GM12878 (cell line): Measurements from ENCODE around the gene DISC1. TPM values are rescaled to one million over a fixed set of nuclear protein-coding genes. Genes with fewer than 3 reads are reported as not detected.

Experiments
- ATAC-seq: fragments of 200-7000 bp; cut with Tn5 transposase; 3 replicates; pipeline ENCODE4 v1.9.1; 2020; ENCODE audit warnings: mild to moderate bottlenecking, moderate library complexity
- BruUV-seq: library from RNA; stranded (reverse); fragments of 400-500 nt; replicated peaks from 2 replicates; lab custom pipeline; 2021; lab: Mats Ljungman, UMichigan
- CTCF ChIA-PET: fragments of 300-600 bp; sonication (Branson Sonifier 250); formaldehyde crosslinking; extraction: SDS; loops from one replicate; lab custom pipeline; 2021; ENCODE audit warnings: inconsistent platforms; lab: Yijun Ruan, JAX
- POLR2A ChIA-PET: fragments of 350-600 bp; formaldehyde crosslinking; extraction: SDS; loops from one replicate; lab custom pipeline; 2021; ENCODE audit warnings: inconsistent platforms; lab: Charles Lee
- RAD21 ChIA-PET: fragments of 300-600 bp; sonication (Branson Sonifier 250); formaldehyde crosslinking; loops from one replicate; lab custom pipeline; 2023; ENCODE audit warnings: antibody characterized with exemption; ENCODE audit not compliant: unreplicated experiment; lab: Charles Lee
- SMC1A ChIA-PET: fragments of 300-600 bp; sonication (Branson Sonifier 250); formaldehyde crosslinking; loops from one replicate; lab custom pipeline; 2023; ENCODE audit not compliant: unreplicated experiment, uncharacterized antibody; lab: Charles Lee
- DNase-seq: peaks from one replicate; pipeline ENCODE4 v3.0.0-alpha.2; 2011; ENCODE audit warnings: low read depth, low spot score
- FAIRE-seq: peaks from 3 replicates; lab custom pipeline; 2011; peaks lifted over from hg19 to GRCh38; lab: Jason Lieb, UNC
- H2AFZ ChIP-seq: 2 replicates; pipeline ENCODE4 v1.6.0; 2011; ENCODE audit warnings: low read depth, low read length, control low read depth; ENCODE audit not compliant: control insufficient read depth
- H3K27ac ChIP-seq: 2 replicates; pipeline ENCODE4 v1.5.1; 2011; ENCODE audit warnings: control low read depth; ENCODE audit not compliant: control insufficient read depth, insufficient read depth
- H3K27me3 ChIP-seq, 2 experiments: replicated peaks in 1 of 2; 2 replicates each; pipeline versions ENCODE4 v1.6.0 to v1.6.1; 2011; ENCODE audit warnings: low read length in 1 of 2; ENCODE audit not compliant: control insufficient read depth in 2 of 2, insufficient read depth in 2 of 2
- H3K36me3 ChIP-seq, 2 experiments: 2 replicates each; pipeline ENCODE4 v1.5.1; 2011; ENCODE audit warnings: low read length in 1 of 2; ENCODE audit not compliant: control insufficient read depth in 2 of 2, insufficient read depth in 2 of 2
- H3K4me1 ChIP-seq: 2 replicates; pipeline ENCODE4 v1.6.1; 2011; ENCODE audit warnings: mild to moderate bottlenecking, low read length, moderate library complexity, mixed read lengths; ENCODE audit not compliant: control insufficient read depth, insufficient read depth
- H3K4me2 ChIP-seq: 2 replicates; pipeline ENCODE4 v1.6.0; 2011; ENCODE audit warnings: control low read depth; ENCODE audit not compliant: control insufficient read depth, insufficient read depth
- H3K4me3 ChIP-seq: fragments of 200-600 bp; sonication (generic); 2 replicates; pipeline ENCODE4 v1.5.1; 2016
- H3K79me2 ChIP-seq: 2 replicates; pipeline ENCODE4 v1.6.0; 2011; ENCODE audit warnings: low read length; ENCODE audit not compliant: control insufficient read depth, insufficient read depth
- H3K9ac ChIP-seq: 2 replicates; pipeline ENCODE4 v1.8.0; 2011; ENCODE audit warnings: low read length, control low read depth, mixed read lengths; ENCODE audit not compliant: control insufficient read depth, insufficient read depth
- H3K9me3 ChIP-seq: replicated peaks from 3 replicates; pipeline ENCODE4 v1.5.1; 2011; ENCODE audit warnings: mild to moderate bottlenecking, low read length; ENCODE audit not compliant: control insufficient read depth, insufficient read depth
- H4K20me1 ChIP-seq: 2 replicates; pipeline ENCODE4 v1.6.0; 2011; ENCODE audit not compliant: control insufficient read depth, insufficient read depth
- FOXK2 ChIP-seq: fragments of 450-650 bp; IDR thresholded peaks from 2 replicates; pipeline ENCODE4 v1.6.1; 2017; ENCODE audit warnings: mild to moderate bottlenecking, moderate library complexity
- HDGF ChIP-seq: fragments of 450-650 bp; IDR thresholded peaks from 2 replicates; pipeline ENCODE4 v1.6.1; 2016; ENCODE audit warnings: antibody characterized with exemption
- MTA2 ChIP-seq: fragments of 450-650 bp; IDR thresholded peaks from 2 replicates; pipeline ENCODE4 v1.6.1; 2016; ENCODE audit warnings: low read depth, mild to moderate bottlenecking, moderate library complexity
- NR2C1 ChIP-seq: fragments of 450-650 bp; IDR thresholded peaks from 2 replicates; pipeline ENCODE4 v1.6.1; 2017; ENCODE audit warnings: antibody characterized with exemption, mild to moderate bottlenecking, moderate library complexity
- RCOR1 ChIP-seq: conservative IDR thresholded peaks from 2 replicates; pipeline ENCODE4 v1.6.1; 2012; ENCODE audit warnings: low read depth, low read length, improper control_type of control experiment
- RELA ChIP-seq: fragments of 450-650 bp; IDR thresholded peaks from 2 replicates; pipeline ENCODE4 v1.8.0; 2014; ENCODE audit warnings: borderline replicate concordance; ENCODE audit not compliant: partially characterized antibody
- SRF ChIP-seq, 2 experiments: IDR thresholded peaks; 2 replicates each; pipeline ENCODE4 v1.6.1; 2011; ENCODE audit warnings: low read depth in 2 of 2, low read length in 2 of 2, mild to moderate bottlenecking in 1 of 2, moderate library complexity in 1 of 2
- WGBS: methylation state at CpG from one replicate; pipeline ENCODE4 v1.1.6; 2016; ENCODE audit warnings: low lambda C conversion rate; ENCODE audit not compliant: insufficient replicate concordance, insufficient coverage; ENCODE audit errors: missing lambda C conversion rate; 5-methylcytosine and 5-hydroxymethylcytosine counted together
- in situ Hi-C: fragments of 300-500 bp; cut with MboI; formaldehyde crosslinking; loops from 9 replicates; pipeline ENCODE4 v1.14.3; 2018; ENCODE audit warnings: mixed read lengths
- intact Hi-C: fragments of 100-400 bp; cut with micrococcal nuclease; formaldehyde crosslinking; loops from one replicate; pipeline ENCODE4 v1.14.2; 2022; ENCODE audit not compliant: unreplicated experiment
- polyA plus RNA-seq, 11 experiments: library from polyadenylated mRNA; depleted of rRNA in 4 of 11; unstranded in 6 of 11; stranded (reverse) in 5 of 11; fragments of >200 nt; fragmentation: Nextera tagmentation in 4 of 11; fragmentation: Illumina TruSeq in 1 of 11; extraction: Ambion mirVana in 4 of 11; extraction: Trizol in 1 of 11; gene quantifications; 1 replicate in 1 of 11; 2 replicates in 10 of 11; pipeline versions ENCODE4 v1.2.1 to v1.2.3, GENCODE V29; 2011 to 2016; ENCODE audit warnings: inconsistent platforms in 2 of 11, missing spikeins in 2 of 11, low read depth in 1 of 11
- total RNA-seq, 4 experiments: library from RNA; depleted of rRNA in 3 of 4; stranded (reverse); fragments of >200 nt in 3 of 4; fragmentation: Illumina TruSeq in 1 of 4; extraction: Trizol in 1 of 4; gene quantifications; 2 replicates each; pipeline versions ENCODE4 v1.2.1 to v1.2.3, GENCODE V29; 2013 to 2021
- TF ChIP-seq, protein P1 (sequence below): fragments of 450-650 bp; IDR thresholded peaks from 2 replicates; pipeline ENCODE4 v1.6.1; 2016; ENCODE audit warnings: mild to moderate bottlenecking

DISC1 gene
- total and polyA plus RNA-seq, 10 of the 15 experiments (the other 5 are each of a cell fraction or from before 2014, with no cell fraction given) = 0.05 to 0.72 (median 0.19) TPM; not detected in 1

DNA sequence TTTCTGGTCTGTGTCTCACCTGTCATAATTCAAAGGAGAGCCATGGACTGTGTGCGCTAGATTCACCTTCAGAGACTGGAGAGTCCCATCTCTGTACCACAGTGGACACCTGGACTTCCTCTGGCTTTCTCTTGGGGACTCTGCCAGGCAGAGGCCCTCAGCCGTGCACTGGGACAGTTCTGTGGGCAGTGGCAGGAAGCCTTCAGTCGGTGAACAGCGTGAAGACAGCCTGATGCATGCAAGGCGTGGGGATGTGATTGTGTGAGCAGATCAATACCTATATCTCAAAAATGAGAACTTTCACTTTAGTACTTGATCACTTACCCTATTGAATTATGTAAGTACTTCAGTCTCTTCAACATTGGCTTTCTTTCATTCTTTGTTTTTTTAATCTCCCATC is 245.3 kb downstream of the DISC1 start:
- H3K9ac ChIP-seq = no peak overlapping the region
- no peaks in the 10 kb centered on the region for H3K79me2 ChIP-seq
- BruUV-seq = no TSS peak
- no peak overlapping the region for H3K4me3 ChIP-seq
- DNase-seq = no peak
- H3K9me3 ChIP-seq = no peaks in the 10 kb centered on the region
- H3K4me1 ChIP-seq = no peaks in the 10 kb centered on the region
- no peaks in the 10 kb centered on the region for H4K20me1 ChIP-seq
- ChIA-PET POLR2A (no interaction called here), RAD21 (no interaction called here), SMC1A (interaction anchor here (0.6 kb wide), 1 partner anchor 1179 kb away, joined by 3 read pairs; no protein-coding TSS in a partner anchor), CTCF (no interaction called here)
- no peak for FAIRE-seq
- no peak for ATAC-seq
- H3K36me3 ChIP-seq = no peaks in the 10 kb centered on the region
- no peaks in the 10 kb centered on the region for H3K27me3 ChIP-seq
- no peak overlapping the region for H3K4me2 ChIP-seq
- in situ Hi-C loops (loop anchor here (10.0 kb wide), 1 partner anchor 1363 kb away; no protein-coding TSS in a partner anchor), intact Hi-C loops (no loop called here)
- H3K27ac ChIP-seq = no peak overlapping the region
- WGBS = 32% methylated on average over 5 of the region's 5 CpGs
- H2AFZ ChIP-seq = no peak overlapping the region
- no peak for TF ChIP-seq FOXK2
- TF ChIP-seq, protein P1, sequence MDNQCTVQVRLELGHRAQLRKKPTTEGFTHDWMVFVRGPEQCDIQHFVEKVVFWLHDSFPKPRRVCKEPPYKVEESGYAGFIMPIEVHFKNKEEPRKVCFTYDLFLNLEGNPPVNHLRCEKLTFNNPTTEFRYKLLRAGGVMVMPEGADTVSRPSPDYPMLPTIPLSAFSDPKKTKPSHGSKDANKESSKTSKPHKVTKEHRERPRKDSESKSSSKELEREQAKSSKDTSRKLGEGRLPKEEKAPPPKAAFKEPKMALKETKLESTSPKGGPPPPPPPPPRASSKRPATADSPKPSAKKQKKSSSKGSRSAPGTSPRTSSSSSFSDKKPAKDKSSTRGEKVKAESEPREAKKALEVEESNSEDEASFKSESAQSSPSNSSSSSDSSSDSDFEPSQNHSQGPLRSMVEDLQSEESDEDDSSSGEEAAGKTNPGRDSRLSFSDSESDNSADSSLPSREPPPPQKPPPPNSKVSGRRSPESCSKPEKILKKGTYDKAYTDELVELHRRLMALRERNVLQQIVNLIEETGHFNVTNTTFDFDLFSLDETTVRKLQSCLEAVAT = no peak
- no peak for TF ChIP-seq RELA
- TF ChIP-seq SRF (IDR thresholded peaks at IDR 0.05; ENCODE audit: low read depth in 2 of 2, low read length in 2 of 2) = no peak
- TF ChIP-seq HDGF = no peak

DNA sequence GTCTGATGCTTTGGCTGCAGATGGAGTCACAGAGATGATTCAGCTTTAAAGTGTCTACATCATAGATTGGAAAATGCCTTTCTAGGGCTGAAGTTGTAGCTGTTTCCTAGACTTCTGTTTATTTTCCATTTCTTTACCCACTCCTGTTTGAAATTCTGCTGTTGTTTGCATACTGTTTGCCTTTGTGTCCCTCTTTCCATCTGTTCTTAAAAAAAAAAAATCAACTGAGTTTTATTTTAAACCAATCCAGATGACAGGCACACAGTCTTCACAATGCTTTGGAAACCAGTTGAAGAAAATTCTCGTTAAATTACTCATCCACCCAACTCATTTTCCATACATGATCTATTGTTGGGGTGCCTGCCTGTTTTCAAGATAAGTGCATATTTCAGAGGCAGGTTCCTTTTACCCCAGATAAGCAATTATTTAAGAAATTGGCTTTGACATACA is 245.9 kb downstream of the DISC1 start:
- BruUV-seq = no TSS peak
- H2AFZ ChIP-seq = no peak overlapping the region
- H3K79me2 ChIP-seq = no peaks in the 10 kb centered on the region
- H4K20me1 ChIP-seq = no peaks in the 10 kb centered on the region
- DNase-seq = no peak
- H3K4me2 ChIP-seq = no peak overlapping the region
- no peak for ATAC-seq
- no peaks in the 10 kb centered on the region for H3K4me1 ChIP-seq
- no peak overlapping the region for H3K9ac ChIP-seq
- no peak overlapping the region for H3K4me3 ChIP-seq
- POLR2A ChIA-PET = no interaction called here
- no peak for FAIRE-seq
- intact Hi-C loops = no loop called here
- SMC1A ChIA-PET = no interaction called here
- no peaks in the 10 kb centered on the region for H3K9me3 ChIP-seq
- RAD21 ChIA-PET = no interaction called here
- TF ChIP-seq NR2C1 (no peak), FOXK2 (no peak), MTA2 (no peak), RCOR1 (no peak)
- in situ Hi-C loops = loop anchor here (10.0 kb wide), 1 partner anchor 1362 kb away; no protein-coding TSS in a partner anchor
- CTCF ChIA-PET = no interaction called here
- WGBS = 0% methylated on average over 1 of the region's 1 CpG
- no peaks in the 10 kb centered on the region for H3K36me3 ChIP-seq
- H3K27ac ChIP-seq = no peak overlapping the region
- H3K27me3 ChIP-seq = no peaks in the 10 kb centered on the region
